HEK293 (cell line): ENCODE data around the gene MGLL.

ENCODE experiments used
- CTCF ChIA-PET: fragments of 350-600 bp; formaldehyde crosslinking; extraction: SDS; loops from one replicate; lab custom pipeline; 2021; ENCODE audit warnings: antibody characterized with exemption; lab: Yijun Ruan, JAX
- POLR2A ChIA-PET: fragments of 300-600 bp; formaldehyde crosslinking; extraction: SDS; loops from one replicate; lab custom pipeline; 2020; ENCODE audit warnings: antibody characterized with exemption, inconsistent platforms; lab: Yijun Ruan, JAX
- H3K27ac ChIP-seq: fragments of 200-500 bp; sonication (Bioruptor generic); 2 replicates; pipeline ENCODE4 v1.5.1; 2014; ENCODE audit warnings: low read depth, low read length, control low read depth, inconsistent platforms; ENCODE audit errors: extremely low read depth
- H3K36me3 ChIP-seq, 2 experiments: fragments of 200-500 bp in 1 of 2; sonication (Bioruptor generic) in 1 of 2; 1 replicate in 1 of 2; 2 replicates in 1 of 2; pipeline ENCODE4 v1.5.1; 2014 to 2017; ENCODE audit warnings: inconsistent platforms in 2 of 2, low read length in 2 of 2; ENCODE audit not compliant: control insufficient read depth in 2 of 2, insufficient read depth in 1 of 2
- H3K4me1 ChIP-seq: fragments of 200-500 bp; sonication (Bioruptor generic); 2 replicates; pipeline ENCODE4 v1.5.1; 2014; ENCODE audit warnings: mild to moderate bottlenecking, low read length, inconsistent platforms; ENCODE audit not compliant: control insufficient read depth, insufficient read depth
- H3K4me3 ChIP-seq: 2 replicates; pipeline ENCODE4 v1.5.1; 2011; ENCODE audit warnings: low read depth, mild to moderate bottlenecking, control low read depth, low read length, moderate library complexity
- H3K9me3 ChIP-seq: fragments of 200-500 bp; sonication (Bioruptor generic); 2 replicates; pipeline ENCODE4 v1.5.1; 2014; ENCODE audit warnings: low read depth, low read length, inconsistent platforms; ENCODE audit not compliant: control insufficient read depth, insufficient read depth
- AEBP2 ChIP-seq: fragments of 450-650 bp; formaldehyde crosslinking; IDR thresholded peaks from 2 replicates; pipeline ENCODE4 v1.5.1; 2016; ENCODE audit warnings: missing biosample characterization, missing genetic modification characterization, borderline replicate concordance
- BCL11B ChIP-seq: fragments of 450-650 bp; formaldehyde crosslinking; IDR thresholded peaks from 2 replicates; pipeline ENCODE4 v1.5.1; 2016; ENCODE audit warnings: low read depth, missing biosample characterization, missing genetic modification characterization
- HIC1 ChIP-seq: fragments of 450-650 bp; formaldehyde crosslinking; IDR thresholded peaks from 2 replicates; pipeline ENCODE4 v1.5.1; 2016; ENCODE audit warnings: missing biosample characterization, missing genetic modification characterization
- KLF1 ChIP-seq: fragments of 450-650 bp; formaldehyde crosslinking; IDR thresholded peaks from 2 replicates; pipeline ENCODE4 v1.5.1; 2016; ENCODE audit warnings: missing biosample characterization, missing genetic modification characterization
- SCRT2 ChIP-seq: fragments of 450-650 bp; formaldehyde crosslinking; IDR thresholded peaks from 2 replicates; pipeline ENCODE4 v1.5.1; 2016; ENCODE audit warnings: missing biosample characterization, missing genetic modification characterization
- ZBTB10 ChIP-seq: fragments of 450-650 bp; formaldehyde crosslinking; IDR thresholded peaks from 2 replicates; pipeline ENCODE4 v1.5.1; 2016; ENCODE audit warnings: missing biosample characterization, missing genetic modification characterization
- ZBTB7A ChIP-seq: fragments of 450-650 bp; formaldehyde crosslinking; IDR thresholded peaks from 2 replicates; pipeline ENCODE4 v1.5.1; 2016; ENCODE audit warnings: low read depth, missing biosample characterization, missing genetic modification characterization
- ZNF114 ChIP-seq: fragments of 450-650 bp; formaldehyde crosslinking; IDR thresholded peaks from 2 replicates; pipeline ENCODE4 v1.5.0; 2017; ENCODE audit warnings: missing biosample characterization, missing genetic modification characterization
- ZNF174 ChIP-seq: fragments of 450-650 bp; formaldehyde crosslinking; IDR thresholded peaks from 2 replicates; pipeline ENCODE4 v1.5.0; 2017; ENCODE audit warnings: missing biosample characterization, mild to moderate bottlenecking, missing genetic modification characterization
- ZNF223 ChIP-seq: fragments of 450-650 bp; formaldehyde crosslinking; IDR thresholded peaks from 2 replicates; pipeline ENCODE4 v1.5.1; 2016; ENCODE audit warnings: missing biosample characterization, missing genetic modification characterization
- ZNF239 ChIP-seq: fragments of 450-650 bp; formaldehyde crosslinking; IDR thresholded peaks from 2 replicates; pipeline ENCODE4 v1.5.1; 2016; ENCODE audit warnings: missing biosample characterization, missing genetic modification characterization
- ZNF266 ChIP-seq: fragments of 450-650 bp; formaldehyde crosslinking; IDR thresholded peaks from 2 replicates; pipeline ENCODE4 v1.5.1; 2016; ENCODE audit warnings: missing biosample characterization, missing genetic modification characterization, low read depth
- ZNF324 ChIP-seq: fragments of 450-650 bp; formaldehyde crosslinking; IDR thresholded peaks from 2 replicates; pipeline ENCODE4 v1.5.1; 2016; ENCODE audit warnings: missing biosample characterization, missing genetic modification characterization
- ZNF449 ChIP-seq: fragments of 450-650 bp; formaldehyde crosslinking; IDR thresholded peaks from 2 replicates; pipeline ENCODE4 v1.5.1; 2017; ENCODE audit warnings: missing biosample characterization, mild to moderate bottlenecking, missing genetic modification characterization, moderate library complexity
- ZNF654 ChIP-seq: fragments of 450-650 bp; formaldehyde crosslinking; IDR thresholded peaks from 2 replicates; pipeline ENCODE4 v1.5.1; 2016; ENCODE audit warnings: low read depth, missing biosample characterization, missing genetic modification characterization
- ZNF660 ChIP-seq: fragments of 450-650 bp; IDR thresholded peaks from 2 replicates; pipeline ENCODE4 v1.5.1; 2018; ENCODE audit warnings: missing biosample characterization, mild to moderate bottlenecking, missing genetic modification characterization
- ZSCAN16 ChIP-seq: fragments of 450-650 bp; formaldehyde crosslinking; IDR thresholded peaks from 2 replicates; pipeline ENCODE4 v1.5.1; 2016; ENCODE audit warnings: missing biosample characterization, missing genetic modification characterization
- TF ChIP-seq, protein P1 (sequence below): fragments of 450-650 bp; formaldehyde crosslinking; conservative IDR thresholded peaks from 2 replicates; pipeline ENCODE4 v1.5.1; 2016; ENCODE audit warnings: low read depth, missing biosample characterization, missing genetic modification characterization
- TF ChIP-seq, protein P2 (sequence below): fragments of 450-650 bp; IDR thresholded peaks from 2 replicates; pipeline ENCODE4 v1.5.1; 2018; ENCODE audit warnings: missing biosample characterization, missing genetic modification characterization

MGLL gene

GRCh38 chr3:127772273-127772672, 50.0 kb downstream of the MGLL start (continued):
- no peak for TF ChIP-seq ZNF114 (tag by site-specific recombination)
- TF ChIP-seq ZSCAN16 (tag by site-specific recombination), result no peak

- H3K4me3 ChIP-seq, result no peak overlapping the region
- no peaks in the 10 kb centered on the region for H3K4me1 ChIP-seq
- ChIA-PET POLR2A (no interaction called here), CTCF (no interaction called here)
- no peaks in the 10 kb centered on the region for H3K9me3 ChIP-seq
- no peaks in the 10 kb centered on the region for H3K36me3 ChIP-seq
- H3K27ac ChIP-seq, result no peak overlapping the region
- TF ChIP-seq ZNF239 (tag by site-specific recombination), result no peak
- TF ChIP-seq KLF1 (tag by site-specific recombination), result no peak
- no peak for TF ChIP-seq ZBTB7A
- no peak for TF ChIP-seq BCL11B (tag by site-specific recombination)
- TF ChIP-seq, protein P1, sequence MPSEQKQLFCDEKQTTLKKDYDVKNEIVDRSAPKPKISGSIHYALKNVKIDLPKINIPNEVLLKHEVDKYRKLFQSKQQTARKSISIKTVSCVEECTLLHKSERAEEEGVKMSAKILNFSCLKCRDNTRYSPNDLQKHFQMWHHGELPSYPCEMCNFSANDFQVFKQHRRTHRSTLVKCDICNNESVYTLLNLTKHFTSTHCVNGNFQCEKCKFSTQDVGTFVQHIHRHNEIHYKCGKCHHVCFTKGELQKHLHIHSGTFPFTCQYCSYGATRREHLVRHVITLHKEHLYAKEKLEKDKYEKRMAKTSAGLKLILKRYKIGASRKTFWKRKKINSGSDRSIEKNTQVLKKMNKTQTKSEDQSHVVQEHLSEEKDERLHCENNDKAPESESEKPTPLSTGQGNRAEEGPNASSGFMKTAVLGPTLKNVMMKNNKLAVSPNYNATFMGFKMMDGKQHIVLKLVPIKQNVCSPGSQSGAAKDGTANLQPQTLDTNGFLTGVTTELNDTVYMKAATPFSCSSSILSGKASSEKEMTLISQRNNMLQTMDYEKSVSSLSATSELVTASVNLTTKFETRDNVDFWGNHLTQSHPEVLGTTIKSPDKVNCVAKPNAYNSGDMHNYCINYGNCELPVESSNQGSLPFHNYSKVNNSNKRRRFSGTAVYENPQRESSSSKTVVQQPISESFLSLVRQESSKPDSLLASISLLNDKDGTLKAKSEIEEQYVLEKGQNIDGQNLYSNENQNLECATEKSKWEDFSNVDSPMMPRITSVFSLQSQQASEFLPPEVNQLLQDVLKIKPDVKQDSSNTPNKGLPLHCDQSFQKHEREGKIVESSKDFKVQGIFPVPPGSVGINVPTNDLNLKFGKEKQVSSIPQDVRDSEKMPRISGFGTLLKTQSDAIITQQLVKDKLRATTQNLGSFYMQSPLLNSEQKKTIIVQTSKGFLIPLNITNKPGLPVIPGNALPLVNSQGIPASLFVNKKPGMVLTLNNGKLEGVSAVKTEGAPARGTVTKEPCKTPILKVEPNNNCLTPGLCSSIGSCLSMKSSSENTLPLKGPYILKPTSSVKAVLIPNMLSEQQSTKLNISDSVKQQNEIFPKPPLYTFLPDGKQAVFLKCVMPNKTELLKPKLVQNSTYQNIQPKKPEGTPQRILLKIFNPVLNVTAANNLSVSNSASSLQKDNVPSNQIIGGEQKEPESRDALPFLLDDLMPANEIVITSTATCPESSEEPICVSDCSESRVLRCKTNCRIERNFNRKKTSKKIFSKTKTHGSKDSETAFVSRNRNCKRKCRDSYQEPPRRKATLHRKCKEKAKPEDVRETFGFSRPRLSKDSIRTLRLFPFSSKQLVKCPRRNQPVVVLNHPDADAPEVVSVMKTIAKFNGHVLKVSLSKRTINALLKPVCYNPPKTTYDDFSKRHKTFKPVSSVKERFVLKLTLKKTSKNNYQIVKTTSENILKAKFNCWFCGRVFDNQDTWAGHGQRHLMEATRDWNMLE (tag by site-specific recombination), result no peak
- no peak for TF ChIP-seq ZNF654 (tag by site-specific recombination)
- TF ChIP-seq, protein P2, sequence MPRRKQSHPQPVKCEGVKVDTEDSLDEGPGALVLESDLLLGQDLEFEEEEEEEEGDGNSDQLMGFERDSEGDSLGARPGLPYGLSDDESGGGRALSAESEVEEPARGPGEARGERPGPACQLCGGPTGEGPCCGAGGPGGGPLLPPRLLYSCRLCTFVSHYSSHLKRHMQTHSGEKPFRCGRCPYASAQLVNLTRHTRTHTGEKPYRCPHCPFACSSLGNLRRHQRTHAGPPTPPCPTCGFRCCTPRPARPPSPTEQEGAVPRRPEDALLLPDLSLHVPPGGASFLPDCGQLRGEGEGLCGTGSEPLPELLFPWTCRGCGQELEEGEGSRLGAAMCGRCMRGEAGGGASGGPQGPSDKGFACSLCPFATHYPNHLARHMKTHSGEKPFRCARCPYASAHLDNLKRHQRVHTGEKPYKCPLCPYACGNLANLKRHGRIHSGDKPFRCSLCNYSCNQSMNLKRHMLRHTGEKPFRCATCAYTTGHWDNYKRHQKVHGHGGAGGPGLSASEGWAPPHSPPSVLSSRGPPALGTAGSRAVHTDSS, result no peak
- no peak for TF ChIP-seq ZBTB10 (tag by site-specific recombination)
- no peak for TF ChIP-seq AEBP2
- TF ChIP-seq ZNF324 (tag by site-specific recombination), result no peak
- TF ChIP-seq SCRT2 (tag by site-specific recombination), result no peak
- no peak for TF ChIP-seq ZNF174 (tag by site-specific recombination)
- TF ChIP-seq ZNF449 (tag by site-specific recombination), result no peak
- TF ChIP-seq HIC1 (tag by site-specific recombination), result no peak
- no peak for TF ChIP-seq ZNF223 (tag by site-specific recombination)
- TF ChIP-seq ZNF660, result no peak
- no peak for TF ChIP-seq ZNF266
Observed at GRCh38 chr3:127771746-127772145, 50.6 kb downstream of the MGLL start.
